HS-5 (cell line): ENCODE data around the gene NUDT3.

Experiments
- DNase-seq: peaks from one replicate; pipeline ENCODE4 v3.0.0-alpha.2; 2012; ENCODE audit warnings: low read depth

The NUDT3 gene

DNA sequence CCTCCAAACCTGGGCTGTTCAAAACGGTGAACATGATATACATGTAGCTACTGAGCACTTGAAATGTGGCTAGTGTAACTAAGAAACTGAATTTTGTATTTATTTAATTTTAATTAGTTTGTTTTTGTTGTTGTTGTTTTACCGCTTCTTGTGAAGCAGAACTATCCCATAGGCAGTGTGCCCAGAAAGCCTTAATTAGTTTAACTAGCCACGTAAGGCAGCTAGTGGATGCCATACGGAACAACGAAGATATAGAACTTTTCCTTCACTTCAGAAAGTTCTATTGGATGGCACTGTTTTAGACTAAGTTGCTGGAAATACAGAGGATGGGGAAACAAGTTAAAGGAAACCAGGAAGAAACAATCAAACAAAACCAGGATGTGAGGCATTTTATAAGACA is 70.6 kb downstream of the NUDT3 start:
- no peak for DNase-seq

- DNase-seq: no peak
Observed at GRCh38 chr6:34319471-34319885, 73.0 kb downstream of the NUDT3 start.

GRCh38 chr6:34318499-34319470 is 73.7 kb downstream of the NUDT3 start:
- no peak for DNase-seq

GRCh38 chr6:34317882-34318498 is 74.5 kb downstream of the NUDT3 start:
- no peak for DNase-seq

GRCh38 chr6:34317172-34317477 is 75.3 kb downstream of the NUDT3 start:
- no peak for DNase-seq

DNA sequence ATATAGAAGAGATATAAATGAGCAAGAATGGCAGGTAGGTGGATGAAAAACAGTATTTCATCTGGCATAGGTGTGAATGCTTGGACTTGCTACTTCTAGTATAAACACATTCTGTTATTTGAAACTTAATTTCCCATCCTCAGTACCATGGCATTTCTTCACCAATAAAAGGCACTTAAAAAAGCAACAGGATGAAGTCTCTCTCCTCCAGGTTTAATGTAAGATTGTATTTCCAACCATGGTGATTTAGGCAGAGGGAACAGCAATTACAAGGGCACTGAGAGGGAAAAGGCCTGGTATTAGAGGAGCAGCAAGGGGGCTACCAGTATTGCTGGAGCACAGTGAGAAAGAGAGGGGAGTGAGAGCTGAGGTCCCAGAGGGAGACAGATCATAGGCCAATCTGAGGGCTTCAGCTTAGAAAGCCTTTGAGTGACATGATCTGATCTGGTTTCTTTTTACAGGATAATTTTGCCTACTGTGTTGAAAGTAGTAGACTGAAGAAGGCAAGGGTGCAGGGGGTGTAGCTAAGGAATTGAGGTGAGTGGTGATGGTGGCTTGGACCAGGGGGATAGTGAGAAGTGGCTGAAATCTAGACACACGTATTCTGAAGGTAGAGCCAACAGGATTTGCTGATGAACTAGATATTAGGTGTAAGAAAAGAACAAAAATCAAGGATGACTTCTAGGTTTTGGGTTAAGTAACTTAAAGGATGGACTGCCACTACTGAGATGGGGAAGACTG is 75.9 kb downstream of the NUDT3 start:
- DNase-seq: no peak

DNA sequence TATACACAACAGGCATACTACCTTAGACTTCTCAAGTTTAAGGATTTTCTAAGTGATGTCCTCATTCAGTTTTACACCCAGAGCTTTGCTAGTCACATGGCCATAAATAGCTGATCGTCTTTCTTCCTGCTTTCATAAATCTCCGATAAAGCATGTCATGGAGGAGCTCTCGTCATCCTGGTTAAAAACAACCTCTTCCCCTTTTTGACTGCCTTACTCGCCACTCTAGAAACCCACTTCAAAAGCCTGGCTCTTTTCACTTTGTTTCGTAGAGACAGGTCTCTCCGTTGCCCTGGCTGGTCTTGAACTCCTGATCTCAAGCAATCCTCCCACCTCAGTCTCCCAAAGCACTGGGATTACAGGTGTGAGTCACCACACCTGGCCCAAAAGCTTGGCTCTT is 76.7 kb downstream of the NUDT3 start:
- DNase-seq: no peak

- no peak for DNase-seq
Observed at GRCh38 chr6:34315256-34315655, 77.2 kb downstream of the NUDT3 start.

DNA sequence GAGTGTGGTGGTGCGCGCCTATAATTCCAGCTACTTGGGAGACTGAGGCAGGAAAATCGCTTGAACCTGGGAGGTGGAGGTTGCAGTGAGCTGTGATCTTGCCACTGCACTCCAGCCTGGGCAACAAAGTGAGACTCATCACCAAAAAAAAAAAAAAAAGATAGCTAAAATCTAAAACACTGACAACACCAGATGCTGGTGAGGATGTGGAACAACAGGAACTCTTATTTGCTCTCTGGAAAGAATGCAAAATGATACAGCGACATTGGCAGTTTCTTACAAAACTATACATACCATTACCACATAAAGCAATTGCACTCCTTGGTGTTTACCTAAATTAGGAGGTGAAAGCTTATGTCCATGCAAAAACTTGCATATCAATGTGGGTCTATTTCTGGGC is 80.2 kb downstream of the NUDT3 start:
- no peak for DNase-seq

- DNase-seq: no peak
Observed at GRCh38 chr6:34310817-34311216, 81.7 kb downstream of the NUDT3 start.

DNA sequence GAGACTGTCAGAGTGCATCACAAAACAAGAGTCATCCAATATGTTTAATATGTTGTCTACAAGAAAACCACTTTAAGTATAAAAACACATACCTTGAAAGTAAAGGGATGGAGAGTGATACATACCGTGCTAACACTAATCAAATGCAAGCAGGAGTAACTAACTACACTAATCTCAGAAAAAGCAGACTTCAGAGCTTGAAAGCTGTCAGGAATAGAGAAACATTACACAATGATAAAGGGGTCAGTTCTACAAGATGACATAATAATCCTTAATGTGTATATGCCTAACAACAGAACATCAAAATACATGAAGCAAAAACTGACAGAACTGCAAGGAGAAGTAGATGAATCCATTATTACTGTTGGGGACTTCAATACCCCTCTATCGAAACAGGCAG is 84.0 kb downstream of the NUDT3 start:
- DNase-seq: no peak

DNA sequence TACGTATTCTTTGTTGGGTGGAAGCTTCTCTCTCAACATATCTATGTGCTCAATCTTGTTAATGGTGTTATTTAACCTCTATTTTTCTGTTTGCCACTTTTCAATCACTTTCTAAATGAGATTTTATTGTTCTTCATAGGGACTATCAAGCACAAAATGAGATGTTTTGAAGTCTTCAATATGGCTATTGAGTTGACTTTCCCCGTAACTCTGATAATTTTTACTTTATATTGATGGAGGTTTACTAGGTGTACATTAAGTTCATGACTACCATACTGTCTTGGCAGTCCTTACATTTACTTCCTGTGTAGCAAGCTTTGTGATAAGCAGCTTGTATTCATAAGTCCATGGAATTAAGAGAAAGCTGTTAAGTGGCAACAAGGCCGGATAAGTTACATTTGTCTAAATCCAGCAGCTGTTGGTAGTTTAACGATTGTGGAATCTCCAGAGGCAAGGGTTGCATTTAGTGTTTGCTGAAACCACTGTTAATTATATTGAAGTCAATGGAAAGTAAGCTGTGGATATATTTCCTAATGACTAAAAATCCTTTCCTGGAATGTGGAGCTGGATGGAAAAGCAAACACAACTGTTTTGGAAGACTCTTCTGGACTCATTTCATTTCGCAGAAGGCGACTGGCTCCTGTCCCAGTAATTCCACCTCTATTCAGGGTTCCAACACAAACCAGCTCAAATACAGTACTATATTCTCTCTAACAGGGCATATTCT is 86.3 kb downstream of the NUDT3 start:
- DNase-seq: no peak

GRCh38 chr6:34305497-34305896 is 87.0 kb downstream of the NUDT3 start:
- no peak for DNase-seq

- DNase-seq: no peak
Observed at GRCh38 chr6:34304164-34304563, 88.3 kb downstream of the NUDT3 start.

DNA sequence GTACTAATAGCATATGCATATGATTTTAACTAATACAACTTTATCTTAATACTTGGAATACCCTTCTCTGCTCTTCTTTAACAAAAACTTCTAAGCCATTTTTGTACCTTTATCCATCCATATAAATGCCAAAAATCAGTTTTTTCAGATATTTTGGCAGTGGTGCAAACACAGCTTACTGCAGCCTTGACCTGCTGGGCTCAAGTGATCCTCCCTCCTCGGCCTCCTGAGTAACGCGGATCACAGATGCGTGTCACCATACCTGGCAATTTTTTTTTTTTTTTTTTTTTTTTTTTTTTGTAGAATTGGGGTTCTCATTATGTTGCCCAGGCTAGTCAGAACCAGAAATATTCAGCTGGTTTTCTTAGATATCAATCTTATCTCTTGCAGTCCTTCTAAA is 89.5 kb downstream of the NUDT3 start:
- DNase-seq: no peak

DNA sequence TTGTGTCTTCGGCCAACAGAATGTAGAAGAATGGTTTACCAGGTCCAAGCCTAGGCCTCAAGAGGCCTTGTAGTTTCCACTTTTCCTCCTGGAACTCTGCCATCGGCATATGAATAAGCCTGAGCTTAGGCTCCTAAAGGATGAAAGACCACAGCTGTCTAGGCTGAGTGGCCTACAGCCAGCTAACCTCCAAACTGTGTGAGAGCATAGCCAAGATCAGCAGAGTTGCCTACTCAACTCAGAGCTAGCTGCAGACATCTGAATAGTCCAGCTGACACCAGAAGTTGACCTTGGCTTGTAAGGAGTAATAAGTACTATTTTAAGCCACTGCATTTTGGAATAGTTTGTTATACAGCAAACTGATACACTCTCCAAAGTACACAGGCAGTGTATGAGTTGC is 91.1 kb downstream of the NUDT3 start:
- no peak for DNase-seq

GRCh38 chr6:34300332-34300751 is 92.1 kb downstream of the NUDT3 start:
- no peak for DNase-seq

- DNase-seq: no peak
Observed at GRCh38 chr6:34298941-34299340, 93.5 kb downstream of the NUDT3 start.

GRCh38 chr6:34295721-34296120 is 96.7 kb downstream of the NUDT3 start:
- no peak for DNase-seq

- DNase-seq: no peak
Observed at GRCh38 chr6:34292954-34293353, 99.5 kb downstream of the NUDT3 start.

DNA sequence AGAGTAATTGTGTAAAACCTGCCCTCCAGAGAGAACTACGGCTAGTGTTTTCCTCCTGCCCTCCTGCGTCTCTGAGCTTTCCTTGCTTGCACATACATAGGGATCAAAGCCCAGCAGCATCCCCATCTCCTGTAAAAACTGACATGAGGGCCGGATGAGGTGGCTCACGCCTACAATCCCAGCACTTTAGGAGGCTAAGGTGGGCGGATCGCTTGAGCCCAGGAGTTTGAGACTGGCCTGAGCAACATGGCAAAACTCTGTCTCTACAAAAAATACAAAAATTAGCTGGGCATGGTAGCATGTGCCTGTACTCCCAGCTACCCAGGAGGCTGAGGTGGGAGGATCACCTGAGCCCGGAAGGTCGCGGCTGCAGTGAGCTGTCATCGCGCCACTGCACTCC is 103.3 kb downstream of the NUDT3 start:
- no peak for DNase-seq

- DNase-seq: no peak
Observed at GRCh38 chr6:34288581-34288980, 103.9 kb downstream of the NUDT3 start.
